Left renal pelvis (tissue), 4 donors: Measurements from ENCODE around the gene MAS1. TPM values are rescaled to one million over a fixed set of nuclear protein-coding genes. Genes with fewer than 3 reads are reported as not detected.
"Not testable (repeated sequence)": the region's sequence is repeated elsewhere in the genome, so short reads cannot be mapped to it uniquely, and the experiment has no call there.

Source experiments
- DNase-seq, 4 donors: peaks; one replicate each; pipeline ENCODE4 v3.0.0-alpha.2; 2013; ENCODE audit warnings: low read depth in 4 of 4, low spot score in 3 of 4
- polyA plus RNA-seq, 4 donors: library from polyadenylated mRNA; unstranded; fragments of 120-200 nt; gene quantifications; one replicate each; pipeline ENCODE4 v1.2.1, GENCODE V29; 2013; ENCODE audit not compliant: insufficient read length in 4 of 4

Gene MAS1
- polyA plus RNA-seq: under 1 TPM in 3 of 4 donors, not detected in 1; 0.04 to 0.08 (median 0.05) TPM

- no peak for DNase-seq
Measured at GRCh38 chr6:159890792-159891191, at the start of gene MAS1. Gene MAS1, plus strand, starts transcription at chr6:159890988. Its CDS starts 15,968 bp downstream, at chr6:159906956.

- DNase-seq: no peak
Measured at GRCh38 chr6:159842035-159842434, 48.8 kb upstream of the MAS1 start.

- DNase-seq: no peak
Measured at GRCh38 chr6:159844737-159845645, 45.8 kb upstream of the MAS1 start.

- DNase-seq: not testable (repeated sequence)
Measured at GRCh38 chr6:159848552-159848951, 42.2 kb upstream of the MAS1 start.

GRCh38 chr6:159849851-159850250, 40.9 kb upstream of the MAS1 start:
- DNase-seq: not testable (repeated sequence)

GRCh38 chr6:159852877-159853276, 37.9 kb upstream of the MAS1 start:
- no peak for DNase-seq

GRCh38 chr6:159853754-159854153, 37.0 kb upstream of the MAS1 start:
- no peak for DNase-seq

GRCh38 chr6:159854959-159855358, 35.8 kb upstream of the MAS1 start:
- DNase-seq: no peak

GRCh38 chr6:159858259-159858658, 32.5 kb upstream of the MAS1 start:
- DNase-seq: no peak

- no peak for DNase-seq
Measured at GRCh38 chr6:159860482-159860881, 30.3 kb upstream of the MAS1 start.

GRCh38 chr6:159862103-159862502, 28.7 kb upstream of the MAS1 start:
- no peak for DNase-seq

- DNase-seq: peak; percentile 27 to 58 (median 38)
Measured at GRCh38 chr6:159863341-159863740, 27.4 kb upstream of the MAS1 start.

GRCh38 chr6:159865226-159865920, 25.4 kb upstream of the MAS1 start:
- DNase-seq: no peak

GRCh38 chr6:159866286-159867247, 24.2 kb upstream of the MAS1 start:
- no peak for DNase-seq

- no peak for DNase-seq
Measured at GRCh38 chr6:159871241-159871640, 19.5 kb upstream of the MAS1 start.

- DNase-seq: no peak
Measured at GRCh38 chr6:159871906-159872305, 18.9 kb upstream of the MAS1 start.

- no peak for DNase-seq
Measured at GRCh38 chr6:159874435-159874834, 16.4 kb upstream of the MAS1 start.

- peak in 2 of 4 donors; percentile 16 to 35 for DNase-seq
Measured at GRCh38 chr6:159875194-159875593, 15.6 kb upstream of the MAS1 start.

- DNase-seq: no peak
Measured at GRCh38 chr6:159876242-159876641, 14.5 kb upstream of the MAS1 start.

- no peak for DNase-seq
Measured at GRCh38 chr6:159877256-159877808, 13.5 kb upstream of the MAS1 start.
